Activated CD4-positive, alpha-beta T cell treated with anti-CD3 and anti-CD28 coated beads, Interleukin-2, amount 10 ng/mL, durations not matched to agents 7 days and 5 days (primary cell): Measurements from ENCODE around the gene SLC7A9. TPM values are rescaled to one million over a fixed set of nuclear protein-coding genes. Genes with fewer than 3 reads are reported as not detected.
A peak's percentile ranks its signal among the peaks of the same experiment; 100 is the strongest.

Source experiments
- CTCF ChIA-PET: fragments of 350-600 bp; sonication (Branson Sonifier 250); formaldehyde crosslinking; loops from one replicate; lab custom pipeline; 2021; ENCODE audit warnings: antibody characterized with exemption; lab: Charles Lee
- POLR2A ChIA-PET: fragments of 350-600 bp; sonication (Branson Sonifier 250); formaldehyde crosslinking; loops from one replicate; lab custom pipeline; 2021; ENCODE audit warnings: antibody characterized with exemption; lab: Charles Lee
- DNase-seq: peaks from one replicate; pipeline ENCODE4 v3.0.0-alpha.2; 2020
- H3K27ac Mint-ChIP-seq: one replicate; pipeline ENCODE4 v1.8.0; 2021; ENCODE audit warnings: mild to moderate bottlenecking, moderate library complexity, mixed read lengths
- H3K27me3 Mint-ChIP-seq: one replicate; pipeline ENCODE4 v1.8.0; 2021; ENCODE audit warnings: mixed read lengths
- H3K36me3 Mint-ChIP-seq: one replicate; pipeline ENCODE4 v1.8.0; 2021; ENCODE audit warnings: low read depth, mixed read lengths
- H3K4me1 Mint-ChIP-seq: one replicate; pipeline ENCODE4 v1.8.0; 2021; ENCODE audit warnings: mixed read lengths
- H3K4me3 Mint-ChIP-seq: one replicate; pipeline ENCODE4 v1.8.0; 2021; ENCODE audit warnings: mild to moderate bottlenecking, moderate library complexity, mixed read lengths
- H3K9me3 Mint-ChIP-seq: one replicate; pipeline ENCODE4 v1.8.0; 2021; ENCODE audit warnings: mixed read lengths
- total RNA-seq, 2 experiments: library from RNA; stranded (reverse); gene quantifications; one replicate each; pipeline ENCODE4 v1.2.3, GENCODE V29; 2021

SLC7A9 gene
- total RNA-seq, 2 experiments from 2014 or later = 0.27 to 0.45 TPM

GRCh38 chr19:32866564-32867265 is 2.9 kb downstream of the SLC7A9 start:
- ChIA-PET CTCF (no interaction called here), POLR2A (no interaction called here)
- no peak for DNase-seq
- no peaks in the 10 kb centered on the region for H3K4me1 Mint-ChIP-seq
- no peaks in the 10 kb centered on the region for H3K36me3 Mint-ChIP-seq
- H3K27ac Mint-ChIP-seq = no peak overlapping the region
- H3K4me3 Mint-ChIP-seq = no peak overlapping the region
- no peaks in the 10 kb centered on the region for H3K9me3 Mint-ChIP-seq
- no peaks in the 10 kb centered on the region for H3K27me3 Mint-ChIP-seq

GRCh38 chr19:32866061-32866460 is 3.5 kb downstream of the SLC7A9 start:
- CTCF ChIA-PET = no interaction called here
- H3K27ac Mint-ChIP-seq = no peak overlapping the region

GRCh38 chr19:32865326-32865725 is 4.2 kb downstream of the SLC7A9 start:
- Mint-ChIP-seq H3K4me3 (no peak overlapping the region), H3K27me3 (no peaks in the 10 kb centered on the region), H3K4me1 (no peaks in the 10 kb centered on the region), H3K9me3 (no peaks in the 10 kb centered on the region), H3K36me3 (no peaks in the 10 kb centered on the region), H3K27ac (no peak overlapping the region)
- POLR2A ChIA-PET = no interaction called here
- no peak for DNase-seq
- CTCF ChIA-PET = no interaction called here

More at GRCh38 chr19:32866061-32866460, 3.5 kb downstream of the SLC7A9 start:
- Mint-ChIP-seq H3K36me3 (no peaks in the 10 kb centered on the region), H3K4me1 (no peaks in the 10 kb centered on the region), H3K9me3 (no peaks in the 10 kb centered on the region), H3K27me3 (no peaks in the 10 kb centered on the region), H3K4me3 (no peak overlapping the region)
- DNase-seq = no peak
- POLR2A ChIA-PET = no interaction called here

GRCh38 chr19:32864318-32865007 is 5.1 kb downstream of the SLC7A9 start:
- no peaks in the 10 kb centered on the region for H3K27me3 Mint-ChIP-seq
- no peak overlapping the region for H3K27ac Mint-ChIP-seq
- DNase-seq = no peak
- H3K4me3 Mint-ChIP-seq = no peak overlapping the region
- no peaks in the 10 kb centered on the region for H3K4me1 Mint-ChIP-seq
- H3K9me3 Mint-ChIP-seq = no peaks in the 10 kb centered on the region
- ChIA-PET CTCF (no interaction called here), POLR2A (no interaction called here)
- H3K36me3 Mint-ChIP-seq = no peaks in the 10 kb centered on the region

GRCh38 chr19:32863841-32864240 is 5.7 kb downstream of the SLC7A9 start:
- ChIA-PET POLR2A (no interaction called here), CTCF (no interaction called here)
- no peak overlapping the region for H3K4me3 Mint-ChIP-seq
- no peaks in the 10 kb centered on the region for H3K27me3 Mint-ChIP-seq
- H3K9me3 Mint-ChIP-seq = no peaks in the 10 kb centered on the region
- H3K4me1 Mint-ChIP-seq = no peaks in the 10 kb centered on the region
- no peak overlapping the region for H3K27ac Mint-ChIP-seq
- H3K36me3 Mint-ChIP-seq = no peaks in the 10 kb centered on the region
- DNase-seq = no peak

GRCh38 chr19:32863301-32863700 is 6.3 kb downstream of the SLC7A9 start:
- POLR2A ChIA-PET = no interaction called here
- no peaks in the 10 kb centered on the region for H3K27me3 Mint-ChIP-seq
- no peaks in the 10 kb centered on the region for H3K4me1 Mint-ChIP-seq
- CTCF ChIA-PET = no interaction called here
- no peaks in the 10 kb centered on the region for H3K9me3 Mint-ChIP-seq
- no peak for DNase-seq
- H3K36me3 Mint-ChIP-seq = no peaks in the 10 kb centered on the region
- H3K27ac Mint-ChIP-seq = no peak overlapping the region
- no peak overlapping the region for H3K4me3 Mint-ChIP-seq

- ChIA-PET CTCF (interaction anchor here (0.7 kb wide), 1 partner anchor 482 kb away, joined by 3 read pairs; no protein-coding TSS in a partner anchor), POLR2A (no interaction called here)
- H3K4me1 Mint-ChIP-seq = no peaks in the 10 kb centered on the region
- H3K27ac Mint-ChIP-seq = no peak overlapping the region
- no peaks in the 10 kb centered on the region for H3K9me3 Mint-ChIP-seq
- H3K27me3 Mint-ChIP-seq = no peaks in the 10 kb centered on the region
- H3K36me3 Mint-ChIP-seq = no peaks in the 10 kb centered on the region
- DNase-seq = no peak
- no peak overlapping the region for H3K4me3 Mint-ChIP-seq
Observed at GRCh38 chr19:32862741-32863140, 6.8 kb downstream of the SLC7A9 start.

GRCh38 chr19:32862173-32862572 is 7.4 kb downstream of the SLC7A9 start:
- no peak overlapping the region for H3K4me3 Mint-ChIP-seq
- CTCF ChIA-PET = interaction anchor here (0.7 kb wide), 1 partner anchor 483 kb away, joined by 3 read pairs; no protein-coding TSS in a partner anchor

GRCh38 chr19:32861596-32861995 is 8.0 kb downstream of the SLC7A9 start:
- Mint-ChIP-seq H3K4me3 (no peak overlapping the region), H3K27ac (peak overlapping the region; percentile 19), H3K9me3 (no peaks in the 10 kb centered on the region), H3K27me3 (no peaks in the 10 kb centered on the region), H3K36me3 (no peaks in the 10 kb centered on the region), H3K4me1 (no peaks in the 10 kb centered on the region)
- no peak for DNase-seq
- POLR2A ChIA-PET = no interaction called here
- CTCF ChIA-PET = no interaction called here

More at GRCh38 chr19:32862173-32862572, 7.4 kb downstream of the SLC7A9 start:
- no peaks in the 10 kb centered on the region for H3K27me3 Mint-ChIP-seq
- no peaks in the 10 kb centered on the region for H3K9me3 Mint-ChIP-seq
- no peaks in the 10 kb centered on the region for H3K4me1 Mint-ChIP-seq
- H3K36me3 Mint-ChIP-seq = no peaks in the 10 kb centered on the region
- POLR2A ChIA-PET = no interaction called here
- DNase-seq = no peak
- H3K27ac Mint-ChIP-seq = no peak overlapping the region

- Mint-ChIP-seq H3K36me3 (no peaks in the 10 kb centered on the region), H3K4me3 (no peak overlapping the region), H3K27me3 (no peaks in the 10 kb centered on the region), H3K27ac (no peak overlapping the region), H3K9me3 (no peaks in the 10 kb centered on the region), H3K4me1 (no peaks in the 10 kb centered on the region)
- ChIA-PET CTCF (no interaction called here), POLR2A (no interaction called here)
- no peak for DNase-seq
Observed at GRCh38 chr19:32859591-32859990, 10.0 kb downstream of the SLC7A9 start.

- no peaks in the 10 kb centered on the region for H3K36me3 Mint-ChIP-seq
- H3K4me1 Mint-ChIP-seq = no peaks in the 10 kb centered on the region
- no peak overlapping the region for H3K27ac Mint-ChIP-seq
- DNase-seq = no peak
- no peaks in the 10 kb centered on the region for H3K27me3 Mint-ChIP-seq
- H3K4me3 Mint-ChIP-seq = no peak overlapping the region
- ChIA-PET POLR2A (no interaction called here), CTCF (no interaction called here)
- no peaks in the 10 kb centered on the region for H3K9me3 Mint-ChIP-seq
Observed at GRCh38 chr19:32858559-32858958, 11.0 kb downstream of the SLC7A9 start.

- ChIA-PET POLR2A (no interaction called here), CTCF (no interaction called here)
- no peaks in the 10 kb centered on the region for H3K4me1 Mint-ChIP-seq
- DNase-seq = no peak
- H3K4me3 Mint-ChIP-seq = no peak overlapping the region
- H3K36me3 Mint-ChIP-seq = no peaks in the 10 kb centered on the region
- H3K27me3 Mint-ChIP-seq = no peaks in the 10 kb centered on the region
- H3K27ac Mint-ChIP-seq = no peak overlapping the region
- no peaks in the 10 kb centered on the region for H3K9me3 Mint-ChIP-seq
Observed at GRCh38 chr19:32858155-32858554, 11.4 kb downstream of the SLC7A9 start.

- Mint-ChIP-seq H3K9me3 (no peaks in the 10 kb centered on the region), H3K36me3 (no peaks in the 10 kb centered on the region), H3K27ac (no peak overlapping the region), H3K4me3 (no peak overlapping the region), H3K4me1 (no peaks in the 10 kb centered on the region), H3K27me3 (no peaks in the 10 kb centered on the region)
- ChIA-PET CTCF (interaction anchor here (0.7 kb wide), 1 partner anchor 167 kb away, joined by 3 read pairs; no protein-coding TSS in a partner anchor), POLR2A (no interaction called here)
- no peak for DNase-seq
Observed at GRCh38 chr19:32857584-32857983, 12.0 kb downstream of the SLC7A9 start.
